ENCODE data around the gene MBLAC2. TPM values are rescaled to one million over a fixed set of nuclear protein-coding genes. Genes with fewer than 3 reads are reported as not detected.

The MBLAC2 gene
- total and polyA plus RNA-seq, 2 experiments from 2014 or later: 4.3 to 8.1 TPM

DNA sequence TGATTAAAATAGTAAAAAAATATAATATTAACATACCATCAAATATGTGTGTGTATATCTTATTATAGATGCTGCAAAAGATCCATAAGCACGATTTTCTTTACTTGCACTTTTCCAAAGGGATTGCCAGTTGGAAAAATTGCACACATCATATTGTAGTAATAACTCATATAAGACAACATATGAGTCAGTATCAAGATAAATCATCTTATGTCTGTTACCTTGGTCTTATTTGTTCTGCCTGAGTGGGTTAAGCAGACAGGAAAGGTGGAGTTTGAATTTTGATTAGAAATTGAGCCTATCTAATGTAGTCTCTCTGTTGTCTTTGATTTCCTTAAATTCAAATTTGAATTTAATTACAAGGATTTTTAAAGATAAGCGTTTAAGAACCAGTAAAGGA, 30.2 kb upstream of the MBLAC2 start (continued):
- TF ChIP-seq, protein P1, sequence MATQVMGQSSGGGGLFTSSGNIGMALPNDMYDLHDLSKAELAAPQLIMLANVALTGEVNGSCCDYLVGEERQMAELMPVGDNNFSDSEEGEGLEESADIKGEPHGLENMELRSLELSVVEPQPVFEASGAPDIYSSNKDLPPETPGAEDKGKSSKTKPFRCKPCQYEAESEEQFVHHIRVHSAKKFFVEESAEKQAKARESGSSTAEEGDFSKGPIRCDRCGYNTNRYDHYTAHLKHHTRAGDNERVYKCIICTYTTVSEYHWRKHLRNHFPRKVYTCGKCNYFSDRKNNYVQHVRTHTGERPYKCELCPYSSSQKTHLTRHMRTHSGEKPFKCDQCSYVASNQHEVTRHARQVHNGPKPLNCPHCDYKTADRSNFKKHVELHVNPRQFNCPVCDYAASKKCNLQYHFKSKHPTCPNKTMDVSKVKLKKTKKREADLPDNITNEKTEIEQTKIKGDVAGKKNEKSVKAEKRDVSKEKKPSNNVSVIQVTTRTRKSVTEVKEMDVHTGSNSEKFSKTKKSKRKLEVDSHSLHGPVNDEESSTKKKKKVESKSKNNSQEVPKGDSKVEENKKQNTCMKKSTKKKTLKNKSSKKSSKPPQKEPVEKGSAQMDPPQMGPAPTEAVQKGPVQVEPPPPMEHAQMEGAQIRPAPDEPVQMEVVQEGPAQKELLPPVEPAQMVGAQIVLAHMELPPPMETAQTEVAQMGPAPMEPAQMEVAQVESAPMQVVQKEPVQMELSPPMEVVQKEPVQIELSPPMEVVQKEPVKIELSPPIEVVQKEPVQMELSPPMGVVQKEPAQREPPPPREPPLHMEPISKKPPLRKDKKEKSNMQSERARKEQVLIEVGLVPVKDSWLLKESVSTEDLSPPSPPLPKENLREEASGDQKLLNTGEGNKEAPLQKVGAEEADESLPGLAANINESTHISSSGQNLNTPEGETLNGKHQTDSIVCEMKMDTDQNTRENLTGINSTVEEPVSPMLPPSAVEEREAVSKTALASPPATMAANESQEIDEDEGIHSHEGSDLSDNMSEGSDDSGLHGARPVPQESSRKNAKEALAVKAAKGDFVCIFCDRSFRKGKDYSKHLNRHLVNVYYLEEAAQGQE (IDR thresholded peaks at IDR 0.05; ENCODE audit: unreplicated experiment): no peak
- no peak for TF ChIP-seq ZNF331 (CRISPR knock-in tag; IDR thresholded peaks at IDR 0.05; ENCODE audit: low read depth)
- TF ChIP-seq ZNF114 (CRISPR knock-in tag; IDR thresholded peaks at IDR 0.05): no peak
- no peak for TF ChIP-seq POLR2AphosphoS5 (IDR thresholded peaks at IDR 0.05; ENCODE audit: low read depth)
- no peak for TF ChIP-seq NANOG (IDR thresholded peaks at IDR 0.05; ENCODE audit: borderline replicate concordance)
- TF ChIP-seq, protein P2, sequence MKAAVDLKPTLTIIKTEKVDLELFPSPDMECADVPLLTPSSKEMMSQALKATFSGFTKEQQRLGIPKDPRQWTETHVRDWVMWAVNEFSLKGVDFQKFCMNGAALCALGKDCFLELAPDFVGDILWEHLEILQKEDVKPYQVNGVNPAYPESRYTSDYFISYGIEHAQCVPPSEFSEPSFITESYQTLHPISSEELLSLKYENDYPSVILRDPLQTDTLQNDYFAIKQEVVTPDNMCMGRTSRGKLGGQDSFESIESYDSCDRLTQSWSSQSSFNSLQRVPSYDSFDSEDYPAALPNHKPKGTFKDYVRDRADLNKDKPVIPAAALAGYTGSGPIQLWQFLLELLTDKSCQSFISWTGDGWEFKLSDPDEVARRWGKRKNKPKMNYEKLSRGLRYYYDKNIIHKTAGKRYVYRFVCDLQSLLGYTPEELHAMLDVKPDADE (IDR thresholded peaks at IDR 0.05): no peak
- no peak for TF ChIP-seq EZH2phosphoT487 (IDR thresholded peaks at IDR 0.05; ENCODE audit: unreplicated experiment)
- no peak for TF ChIP-seq STAT1 (IDR thresholded peaks at IDR 0.05; ENCODE audit: unreplicated experiment)

DNA sequence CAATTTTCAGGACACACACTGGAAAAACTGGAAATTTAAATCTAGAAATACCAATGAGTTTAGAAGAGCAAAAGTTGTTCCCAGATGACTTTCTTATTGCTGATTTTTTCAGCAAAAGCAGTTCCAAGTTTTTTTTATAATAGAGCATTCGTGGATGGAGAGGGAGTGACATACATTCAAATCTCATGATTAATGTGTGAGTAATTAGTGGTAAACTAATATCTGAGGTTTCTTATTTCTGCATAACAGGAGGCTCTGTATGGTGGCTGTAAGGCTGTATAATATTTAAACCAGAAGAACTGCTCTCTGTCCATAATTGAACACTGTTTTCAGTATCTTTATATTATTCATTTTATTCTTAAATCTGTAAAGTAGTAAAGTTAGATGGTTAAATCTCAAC, 29.0 kb upstream of the MBLAC2 start:
- Histone ChIP-seq H3K27ac (ENCODE audit: low read depth) (0 out of 2 replicates have a peak overlapping the region, but pooled peaks have one; percentile 43), H2AFZ (no peak overlapping the region), H3F3A (replicated peaks; ENCODE audit: low read depth) (peaks cover 4% of the 10 kb centered on the region), H3K9me2 (ENCODE audit: insufficient read depth) (no peaks in the 10 kb centered on the region), H3K27me3 (ENCODE audit: insufficient read depth) (no peaks in the 10 kb centered on the region), H3K79me2 (replicated peaks; ENCODE audit: insufficient read depth) (no peaks in the 10 kb centered on the region), H4K20me1 (replicated peaks; ENCODE audit: insufficient read depth) (no peaks in the 10 kb centered on the region), H3K4me2 (no peak overlapping the region), H3K4me1 (ENCODE audit: insufficient read depth) (no peaks in the 10 kb centered on the region), H3K36me3 (ENCODE audit: insufficient read depth) (peaks cover 59% of the 10 kb centered on the region), H3K4me3 (no peak overlapping the region)
- Mint-ChIP-seq H3K27ac (no peak overlapping the region), H3K27me3 (ENCODE audit: insufficient read depth, low read depth, poor library complexity) (no peaks in the 10 kb centered on the region), H3K4me1 (no peaks in the 10 kb centered on the region; the same call in 2 of the 3 replicates), H3K4me3 (no peak overlapping the region), H3K9me3 (no peaks in the 10 kb centered on the region), H3K36me3 (ENCODE audit: low read depth) (peaks cover 62% of the 10 kb centered on the region)
- DNase-seq (ENCODE audit: low spot score) (no peak), ATAC-seq (no peak)
- TF ChIP-seq, protein P3, sequence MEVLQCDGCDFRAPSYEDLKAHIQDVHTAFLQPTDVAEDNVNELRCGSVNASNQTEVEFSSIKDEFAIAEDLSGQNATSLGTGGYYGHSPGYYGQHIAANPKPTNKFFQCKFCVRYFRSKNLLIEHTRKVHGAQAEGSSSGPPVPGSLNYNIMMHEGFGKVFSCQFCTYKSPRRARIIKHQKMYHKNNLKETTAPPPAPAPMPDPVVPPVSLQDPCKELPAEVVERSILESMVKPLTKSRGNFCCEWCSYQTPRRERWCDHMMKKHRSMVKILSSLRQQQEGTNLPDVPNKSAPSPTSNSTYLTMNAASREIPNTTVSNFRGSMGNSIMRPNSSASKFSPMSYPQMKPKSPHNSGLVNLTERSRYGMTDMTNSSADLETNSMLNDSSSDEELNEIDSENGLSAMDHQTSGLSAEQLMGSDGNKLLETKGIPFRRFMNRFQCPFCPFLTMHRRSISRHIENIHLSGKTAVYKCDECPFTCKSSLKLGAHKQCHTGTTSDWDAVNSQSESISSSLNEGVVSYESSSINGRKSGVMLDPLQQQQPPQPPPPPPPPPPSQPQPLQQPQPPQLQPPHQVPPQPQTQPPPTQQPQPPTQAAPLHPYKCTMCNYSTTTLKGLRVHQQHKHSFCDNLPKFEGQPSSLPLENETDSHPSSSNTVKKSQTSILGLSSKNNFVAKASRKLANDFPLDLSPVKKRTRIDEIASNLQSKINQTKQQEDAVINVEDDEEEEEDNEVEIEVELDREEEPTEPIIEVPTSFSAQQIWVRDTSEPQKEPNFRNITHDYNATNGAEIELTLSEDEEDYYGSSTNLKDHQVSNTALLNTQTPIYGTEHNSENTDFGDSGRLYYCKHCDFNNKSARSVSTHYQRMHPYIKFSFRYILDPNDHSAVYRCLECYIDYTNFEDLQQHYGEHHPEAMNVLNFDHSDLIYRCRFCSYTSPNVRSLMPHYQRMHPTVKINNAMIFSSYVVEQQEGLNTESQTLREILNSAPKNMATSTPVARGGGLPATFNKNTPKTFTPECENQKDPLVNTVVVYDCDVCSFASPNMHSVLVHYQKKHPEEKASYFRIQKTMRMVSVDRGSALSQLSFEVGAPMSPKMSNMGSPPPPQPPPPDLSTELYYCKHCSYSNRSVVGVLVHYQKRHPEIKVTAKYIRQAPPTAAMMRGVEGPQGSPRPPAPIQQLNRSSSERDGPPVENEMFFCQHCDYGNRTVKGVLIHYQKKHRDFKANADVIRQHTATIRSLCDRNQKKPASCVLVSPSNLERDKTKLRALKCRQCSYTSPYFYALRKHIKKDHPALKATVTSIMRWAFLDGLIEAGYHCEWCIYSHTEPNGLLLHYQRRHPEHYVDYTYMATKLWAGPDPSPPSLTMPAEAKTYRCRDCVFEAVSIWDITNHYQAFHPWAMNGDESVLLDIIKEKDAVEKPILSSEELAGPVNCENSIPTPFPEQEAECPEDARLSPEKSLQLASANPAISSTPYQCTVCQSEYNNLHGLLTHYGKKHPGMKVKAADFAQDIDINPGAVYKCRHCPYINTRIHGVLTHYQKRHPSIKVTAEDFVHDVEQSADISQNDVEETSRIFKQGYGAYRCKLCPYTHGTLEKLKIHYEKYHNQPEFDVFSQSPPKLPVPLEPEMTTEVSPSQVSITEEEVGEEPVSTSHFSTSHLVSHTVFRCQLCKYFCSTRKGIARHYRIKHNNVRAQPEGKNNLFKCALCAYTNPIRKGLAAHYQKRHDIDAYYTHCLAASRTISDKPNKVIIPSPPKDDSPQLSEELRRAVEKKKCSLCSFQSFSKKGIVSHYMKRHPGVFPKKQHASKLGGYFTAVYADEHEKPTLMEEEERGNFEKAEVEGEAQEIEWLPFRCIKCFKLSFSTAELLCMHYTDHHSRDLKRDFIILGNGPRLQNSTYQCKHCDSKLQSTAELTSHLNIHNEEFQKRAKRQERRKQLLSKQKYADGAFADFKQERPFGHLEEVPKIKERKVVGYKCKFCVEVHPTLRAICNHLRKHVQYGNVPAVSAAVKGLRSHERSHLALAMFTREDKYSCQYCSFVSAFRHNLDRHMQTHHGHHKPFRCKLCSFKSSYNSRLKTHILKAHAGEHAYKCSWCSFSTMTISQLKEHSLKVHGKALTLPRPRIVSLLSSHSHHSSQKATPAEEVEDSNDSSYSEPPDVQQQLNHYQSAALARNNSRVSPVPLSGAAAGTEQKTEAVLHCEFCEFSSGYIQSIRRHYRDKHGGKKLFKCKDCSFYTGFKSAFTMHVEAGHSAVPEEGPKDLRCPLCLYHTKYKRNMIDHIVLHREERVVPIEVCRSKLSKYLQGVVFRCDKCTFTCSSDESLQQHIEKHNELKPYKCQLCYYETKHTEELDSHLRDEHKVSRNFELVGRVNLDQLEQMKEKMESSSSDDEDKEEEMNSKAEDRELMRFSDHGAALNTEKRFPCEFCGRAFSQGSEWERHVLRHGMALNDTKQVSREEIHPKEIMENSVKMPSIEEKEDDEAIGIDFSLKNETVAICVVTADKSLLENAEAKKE (CRISPR knock-in tag; IDR thresholded peaks at IDR 0.05): no peak
- TF ChIP-seq, protein P1 (IDR thresholded peaks at IDR 0.05; ENCODE audit: unreplicated experiment): no peak
- TF ChIP-seq, protein P2 (IDR thresholded peaks at IDR 0.05): no peak
- TF ChIP-seq NANOG (IDR thresholded peaks at IDR 0.05; ENCODE audit: borderline replicate concordance): no peak

Measured in GM23338 (cell line).